Uterus (tissue), 2 donors: Measurements from ENCODE around the gene RFX3.
"Not testable (repeated sequence)": the region's sequence is repeated elsewhere in the genome, so short reads cannot be mapped to it uniquely, and the experiment has no call there.

Source experiments
- POLR2A ChIP-seq, 2 donors: fragments of 450-650 bp; IDR thresholded peaks; one replicate each; pipeline ENCODE4 v1.6.1; 2016; ENCODE audit warnings: antibody characterized with exemption in 2 of 2, mild to moderate bottlenecking in 1 of 2, moderate library complexity in 1 of 2
- TF ChIP-seq, protein P1 (sequence below), 4 experiments: fragments of 200-600 bp in 2 of 4; fragments of 450-650 bp in 2 of 4; sonication (generic) in 2 of 4; IDR thresholded peaks; one replicate each; pipeline ENCODE4 v1.5.1; 2016 to 2019; ENCODE audit warnings: antibody characterized with exemption in 4 of 4, mild to moderate bottlenecking in 2 of 4, moderate library complexity in 1 of 4

GRCh38 chr9:3312595-3312994 lies 213.2 kb downstream of the RFX3 start:
- TF ChIP-seq, protein P1, sequence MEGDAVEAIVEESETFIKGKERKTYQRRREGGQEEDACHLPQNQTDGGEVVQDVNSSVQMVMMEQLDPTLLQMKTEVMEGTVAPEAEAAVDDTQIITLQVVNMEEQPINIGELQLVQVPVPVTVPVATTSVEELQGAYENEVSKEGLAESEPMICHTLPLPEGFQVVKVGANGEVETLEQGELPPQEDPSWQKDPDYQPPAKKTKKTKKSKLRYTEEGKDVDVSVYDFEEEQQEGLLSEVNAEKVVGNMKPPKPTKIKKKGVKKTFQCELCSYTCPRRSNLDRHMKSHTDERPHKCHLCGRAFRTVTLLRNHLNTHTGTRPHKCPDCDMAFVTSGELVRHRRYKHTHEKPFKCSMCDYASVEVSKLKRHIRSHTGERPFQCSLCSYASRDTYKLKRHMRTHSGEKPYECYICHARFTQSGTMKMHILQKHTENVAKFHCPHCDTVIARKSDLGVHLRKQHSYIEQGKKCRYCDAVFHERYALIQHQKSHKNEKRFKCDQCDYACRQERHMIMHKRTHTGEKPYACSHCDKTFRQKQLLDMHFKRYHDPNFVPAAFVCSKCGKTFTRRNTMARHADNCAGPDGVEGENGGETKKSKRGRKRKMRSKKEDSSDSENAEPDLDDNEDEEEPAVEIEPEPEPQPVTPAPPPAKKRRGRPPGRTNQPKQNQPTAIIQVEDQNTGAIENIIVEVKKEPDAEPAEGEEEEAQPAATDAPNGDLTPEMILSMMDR (IDR thresholded peaks at IDR 0.05) = not testable (repeated sequence)
- TF ChIP-seq POLR2A (IDR thresholded peaks at IDR 0.05) = not testable (repeated sequence)
